NB4 (cell line): ENCODE results near the gene MRPS31.
"Not testable (repeated sequence)": the region's sequence is repeated elsewhere in the genome, so short reads cannot be mapped to it uniquely, and the experiment has no call there.

Source experiments
- DNase-seq: peaks from one replicate; pipeline ENCODE4 v3.0.0; 2010; ENCODE audit warnings: low read depth
- H3K4me3 ChIP-seq: one replicate; pipeline ENCODE4 v1.5.1; 2011; ENCODE audit warnings: mild to moderate bottlenecking, low read depth, low read length, moderate library complexity
- MYC ChIP-seq: IDR thresholded peaks from 2 replicates; pipeline ENCODE4 v1.6.1; 2011; ENCODE audit warnings: low read depth, low read length
- POLR2A ChIP-seq: IDR thresholded peaks from 2 replicates; pipeline ENCODE4 v1.6.1; 2011; ENCODE audit warnings: mild to moderate bottlenecking; ENCODE audit not compliant: insufficient read length; ENCODE audit errors: extremely low read depth
- TF ChIP-seq, protein P1 (sequence below): IDR thresholded peaks from one replicate; pipeline ENCODE4 v1.5.1; 2012; ENCODE audit warnings: low read depth, low read length
- TF ChIP-seq, protein P2 (sequence below): IDR thresholded peaks from 2 replicates; pipeline ENCODE4 v1.6.1; 2011; ENCODE audit warnings: low read depth, low read length

MRPS31 gene

DNA sequence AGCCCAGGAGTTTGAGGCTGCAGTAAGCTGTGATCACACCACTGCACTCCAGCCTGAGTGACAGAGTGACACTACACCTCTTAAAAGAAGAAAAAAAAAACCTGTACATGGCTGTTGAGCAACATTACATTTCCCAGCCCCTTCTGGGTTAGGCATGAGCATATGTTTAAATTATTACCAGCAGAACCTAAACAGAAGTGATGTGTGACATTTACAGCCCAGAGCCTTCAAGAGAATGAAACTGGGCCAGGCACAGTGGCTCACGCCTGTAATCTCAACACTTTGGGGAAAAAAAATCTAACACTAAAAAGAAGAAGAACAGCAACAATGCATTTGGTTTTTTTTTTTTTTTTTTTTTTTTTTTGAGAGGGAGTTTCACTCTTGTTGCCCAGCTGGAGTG is 38.3 kb downstream of the MRPS31 start:
- TF ChIP-seq, protein P1, sequence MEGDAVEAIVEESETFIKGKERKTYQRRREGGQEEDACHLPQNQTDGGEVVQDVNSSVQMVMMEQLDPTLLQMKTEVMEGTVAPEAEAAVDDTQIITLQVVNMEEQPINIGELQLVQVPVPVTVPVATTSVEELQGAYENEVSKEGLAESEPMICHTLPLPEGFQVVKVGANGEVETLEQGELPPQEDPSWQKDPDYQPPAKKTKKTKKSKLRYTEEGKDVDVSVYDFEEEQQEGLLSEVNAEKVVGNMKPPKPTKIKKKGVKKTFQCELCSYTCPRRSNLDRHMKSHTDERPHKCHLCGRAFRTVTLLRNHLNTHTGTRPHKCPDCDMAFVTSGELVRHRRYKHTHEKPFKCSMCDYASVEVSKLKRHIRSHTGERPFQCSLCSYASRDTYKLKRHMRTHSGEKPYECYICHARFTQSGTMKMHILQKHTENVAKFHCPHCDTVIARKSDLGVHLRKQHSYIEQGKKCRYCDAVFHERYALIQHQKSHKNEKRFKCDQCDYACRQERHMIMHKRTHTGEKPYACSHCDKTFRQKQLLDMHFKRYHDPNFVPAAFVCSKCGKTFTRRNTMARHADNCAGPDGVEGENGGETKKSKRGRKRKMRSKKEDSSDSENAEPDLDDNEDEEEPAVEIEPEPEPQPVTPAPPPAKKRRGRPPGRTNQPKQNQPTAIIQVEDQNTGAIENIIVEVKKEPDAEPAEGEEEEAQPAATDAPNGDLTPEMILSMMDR: no peak
- TF ChIP-seq MYC (no peak), POLR2A (no peak)
- TF ChIP-seq, protein P2, sequence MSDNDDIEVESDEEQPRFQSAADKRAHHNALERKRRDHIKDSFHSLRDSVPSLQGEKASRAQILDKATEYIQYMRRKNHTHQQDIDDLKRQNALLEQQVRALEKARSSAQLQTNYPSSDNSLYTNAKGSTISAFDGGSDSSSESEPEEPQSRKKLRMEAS: no peak
- no peak for DNase-seq

DNA sequence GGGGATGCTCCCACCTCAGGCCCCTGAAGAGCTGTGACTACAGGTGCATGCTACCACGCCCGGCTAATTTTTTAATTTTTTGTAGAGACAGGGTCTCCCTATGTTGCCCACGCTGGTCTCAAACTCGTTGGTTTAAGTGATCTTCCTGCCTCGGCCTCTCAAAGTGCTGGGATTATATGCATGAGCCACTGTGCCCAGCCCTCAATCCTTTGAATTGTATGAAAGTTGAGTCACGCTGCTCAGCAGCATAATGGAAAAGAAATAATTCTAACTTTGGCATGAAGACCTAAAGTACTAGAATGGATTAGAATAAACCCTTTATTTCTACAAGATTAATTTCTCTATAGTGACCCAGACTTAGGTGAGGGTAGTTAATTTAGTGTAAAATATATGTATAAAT is 42.4 kb downstream of the MRPS31 start:
- TF ChIP-seq MYC (no peak), POLR2A (no peak)
- TF ChIP-seq, protein P2: no peak
- TF ChIP-seq, protein P1: no peak
- no peak for DNase-seq
- H3K4me3 ChIP-seq: no peak overlapping the region

More for the DNA sequence above, 38.3 kb downstream of the MRPS31 start:
- no peak overlapping the region for H3K4me3 ChIP-seq

DNA sequence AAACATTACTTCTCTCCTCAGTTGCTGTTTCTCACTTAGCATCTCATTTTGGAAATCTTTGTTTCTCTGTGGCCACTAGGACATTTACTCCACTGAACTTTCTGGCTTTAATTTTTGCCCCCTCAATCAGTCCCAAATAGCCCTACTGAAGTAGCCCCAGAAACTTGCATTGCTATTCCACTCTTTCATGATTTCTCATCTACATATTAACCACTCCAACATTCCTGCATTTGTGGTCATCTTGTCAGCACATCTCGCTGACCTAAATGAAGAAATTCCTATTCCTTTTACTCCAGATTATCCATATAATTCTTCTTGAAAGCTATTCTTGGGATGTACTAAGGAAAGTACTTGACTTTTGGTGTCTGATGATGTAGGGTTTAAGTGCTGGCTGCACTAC is 56.6 kb downstream of the MRPS31 start:
- H3K4me3 ChIP-seq, DNase-seq: not testable (repeated sequence)

DNA sequence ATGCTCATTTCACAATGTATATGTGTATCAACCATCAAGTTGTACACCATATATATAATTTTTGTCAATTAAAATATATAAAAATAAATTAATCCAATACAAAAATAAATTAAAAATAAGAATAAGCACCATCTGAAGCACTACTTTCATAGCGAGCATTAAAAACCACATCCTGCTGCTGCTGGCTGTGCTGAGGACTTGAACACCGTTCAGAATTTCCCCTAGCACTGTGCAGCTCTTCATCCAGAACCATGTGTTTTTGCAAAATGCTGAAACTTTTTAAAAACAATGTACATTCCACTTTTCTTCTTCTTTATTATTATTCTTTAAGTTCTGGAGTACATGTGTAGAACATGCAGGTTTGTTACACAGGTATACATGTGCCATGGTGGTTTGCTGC is 64.6 kb downstream of the MRPS31 start:
- no peak overlapping the region for H3K4me3 ChIP-seq
- TF ChIP-seq POLR2A: no peak
- TF ChIP-seq, protein P1: no peak
- TF ChIP-seq, protein P2: no peak
- no peak for TF ChIP-seq MYC
- no peak for DNase-seq

DNA sequence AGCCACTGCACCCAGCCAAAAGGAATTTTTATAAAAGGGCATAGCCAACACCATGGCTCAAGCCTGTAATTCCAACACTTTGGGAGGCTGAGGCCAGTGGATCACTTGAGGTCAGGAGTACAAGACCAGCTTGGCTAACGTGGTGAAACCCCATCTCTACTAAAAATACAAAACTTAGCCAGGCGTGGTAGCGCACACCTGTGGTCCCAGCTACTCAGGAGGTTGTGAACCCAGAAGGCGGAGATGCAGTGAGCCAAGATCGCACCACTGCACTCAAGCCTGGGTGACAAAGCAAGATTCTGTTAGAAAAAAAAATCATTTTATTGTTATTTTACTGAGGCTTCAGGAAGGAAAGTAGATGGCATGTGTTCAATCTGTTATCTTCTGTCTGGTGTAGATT is 73.3 kb downstream of the MRPS31 start:
- DNase-seq: no peak

DNA sequence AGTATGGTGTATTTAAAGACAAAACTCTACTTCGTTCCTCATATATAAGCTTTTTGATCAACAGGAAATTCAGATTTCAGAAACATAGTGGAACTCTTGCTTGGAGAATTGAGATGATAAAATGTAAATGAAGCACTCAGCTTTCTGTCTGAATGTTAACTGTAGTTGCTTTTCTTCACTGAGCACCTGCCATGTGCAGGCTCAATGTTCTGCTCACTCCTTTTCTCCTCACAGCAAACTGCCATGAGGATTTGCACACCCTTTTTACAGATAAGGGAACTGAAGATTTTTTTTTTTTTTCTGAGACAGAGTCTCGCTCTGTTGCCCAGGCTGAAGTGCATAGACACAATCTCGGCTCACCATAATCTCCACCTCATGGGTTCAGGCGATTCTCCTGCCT is 76.6 kb downstream of the MRPS31 start:
- H3K4me3 ChIP-seq: no peak overlapping the region
- no peak for DNase-seq
- TF ChIP-seq, protein P2: no peak
- TF ChIP-seq POLR2A (no peak), MYC (no peak)
- TF ChIP-seq, protein P1: no peak

More for the DNA sequence above, 73.3 kb downstream of the MRPS31 start:
- no peak overlapping the region for H3K4me3 ChIP-seq
- TF ChIP-seq, protein P1: no peak
- TF ChIP-seq MYC (no peak), POLR2A (no peak)
- TF ChIP-seq, protein P2: no peak
